ENCODE results near the gene FGF23.

DNA sequence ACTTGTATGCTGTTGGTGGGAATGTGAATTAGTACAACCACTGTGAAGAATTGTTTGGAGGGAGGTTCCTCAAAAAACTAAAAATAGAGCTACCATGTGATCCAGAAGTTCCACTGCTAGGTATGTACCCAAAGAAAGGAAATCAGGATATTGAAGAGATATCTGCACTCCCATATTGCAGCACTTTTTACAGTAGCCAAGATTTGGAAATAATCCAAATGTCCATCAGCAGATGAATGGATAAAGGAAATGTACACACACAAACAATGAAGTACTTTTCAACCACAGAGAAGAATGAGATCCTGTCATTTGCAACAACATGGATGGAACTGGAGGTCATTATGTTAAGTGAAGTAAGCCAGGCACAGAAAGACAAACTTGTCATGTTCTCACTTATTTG, 32.6 kb downstream of the FGF23 start:
- TF ChIP-seq, protein P1, sequence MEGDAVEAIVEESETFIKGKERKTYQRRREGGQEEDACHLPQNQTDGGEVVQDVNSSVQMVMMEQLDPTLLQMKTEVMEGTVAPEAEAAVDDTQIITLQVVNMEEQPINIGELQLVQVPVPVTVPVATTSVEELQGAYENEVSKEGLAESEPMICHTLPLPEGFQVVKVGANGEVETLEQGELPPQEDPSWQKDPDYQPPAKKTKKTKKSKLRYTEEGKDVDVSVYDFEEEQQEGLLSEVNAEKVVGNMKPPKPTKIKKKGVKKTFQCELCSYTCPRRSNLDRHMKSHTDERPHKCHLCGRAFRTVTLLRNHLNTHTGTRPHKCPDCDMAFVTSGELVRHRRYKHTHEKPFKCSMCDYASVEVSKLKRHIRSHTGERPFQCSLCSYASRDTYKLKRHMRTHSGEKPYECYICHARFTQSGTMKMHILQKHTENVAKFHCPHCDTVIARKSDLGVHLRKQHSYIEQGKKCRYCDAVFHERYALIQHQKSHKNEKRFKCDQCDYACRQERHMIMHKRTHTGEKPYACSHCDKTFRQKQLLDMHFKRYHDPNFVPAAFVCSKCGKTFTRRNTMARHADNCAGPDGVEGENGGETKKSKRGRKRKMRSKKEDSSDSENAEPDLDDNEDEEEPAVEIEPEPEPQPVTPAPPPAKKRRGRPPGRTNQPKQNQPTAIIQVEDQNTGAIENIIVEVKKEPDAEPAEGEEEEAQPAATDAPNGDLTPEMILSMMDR (IDR thresholded peaks at IDR 0.05), result no peak
- TF ChIP-seq ZFX (IDR thresholded peaks at IDR 0.05; ENCODE audit: borderline replicate concordance), result no peak

Data from 22Rv1 (cell line).